Suprapubic skin (tissue), 4 donors: Measurements from ENCODE around the gene GKN2. TPM values are rescaled to one million over a fixed set of nuclear protein-coding genes. Genes with fewer than 3 reads are reported as not detected.

Experiments used
- DNase-seq, 2 donors: peaks; one replicate each; pipeline ENCODE4 v3.0.0-alpha.2; 2019; ENCODE audit warnings: low spot score in 2 of 2
- H3K27ac ChIP-seq: fragments of 200-600 bp; sonication (generic); one replicate; pipeline ENCODE4 v1.5.1; 2019
- H3K27me3 ChIP-seq: fragments of 200-600 bp; sonication (generic); one replicate; pipeline ENCODE4 v1.5.1; 2019
- H3K36me3 ChIP-seq: fragments of 200-600 bp; sonication (generic); one replicate; pipeline ENCODE4 v1.5.1; 2019
- H3K4me1 ChIP-seq: fragments of 200-600 bp; sonication (generic); one replicate; pipeline ENCODE4 v1.5.1; 2019
- H3K4me3 ChIP-seq: fragments of 200-600 bp; sonication (generic); one replicate; pipeline ENCODE4 v1.5.1; 2019; ENCODE audit warnings: mild to moderate bottlenecking
- H3K9me3 ChIP-seq: fragments of 200-600 bp; sonication (generic); one replicate; pipeline ENCODE4 v1.5.1; 2019
- CTCF ChIP-seq, 2 donors: fragments of 200-600 bp in 1 of 2; fragments of 450-650 bp in 1 of 2; sonication (generic) in 1 of 2; IDR thresholded peaks; one replicate each; pipeline ENCODE4 v1.5.1; 2016 to 2019; ENCODE audit warnings: antibody characterized with exemption in 2 of 2, mild to moderate bottlenecking in 1 of 2, moderate library complexity in 1 of 2
- EP300 ChIP-seq: sonication (generic); formaldehyde crosslinking; IDR thresholded peaks from one replicate; pipeline ENCODE4 v1.6.1; 2017; ENCODE audit warnings: antibody characterized with exemption
- POLR2A ChIP-seq, 2 donors: fragments of 450-650 bp; IDR thresholded peaks; one replicate each; pipeline ENCODE4 v1.6.1; 2017; ENCODE audit warnings: antibody characterized with exemption in 2 of 2, mild to moderate bottlenecking in 2 of 2, moderate library complexity in 2 of 2
- POLR2AphosphoS5 ChIP-seq, 3 donors: sonication (generic); formaldehyde crosslinking; IDR thresholded peaks; one replicate each; pipeline ENCODE4 v1.6.1; 2017; ENCODE audit warnings: antibody characterized with exemption in 3 of 3
- WGBS: methylation state at CpG from one replicate; pipeline ENCODE4 v1.1.5; 2018; 5-methylcytosine and 5-hydroxymethylcytosine counted together
- total RNA-seq, 4 donors: library from RNA; depleted of rRNA; stranded (reverse); fragments of >200 nt; gene quantifications; one replicate each; pipeline ENCODE4 v1.1.0, GENCODE V29; 2016

GKN2 gene
- total RNA-seq, 4 donors from 2014 or later = not detected

- Histone ChIP-seq H3K4me3 (no peak overlapping the region), H3K36me3 (no peaks in the 10 kb centered on the region), H3K4me1 (peaks cover 4% of the 10 kb centered on the region), H3K27ac (no peak overlapping the region), H3K27me3 (no peaks in the 10 kb centered on the region), H3K9me3 (no peaks in the 10 kb centered on the region)
- WGBS = 83% methylated on average over 7 of the region's 7 CpGs
- DNase-seq = no peak
- TF ChIP-seq POLR2AphosphoS5 (IDR thresholded peaks at IDR 0.05) (no peak), POLR2A (IDR thresholded peaks at IDR 0.05) (no peak), EP300 (no peak), CTCF (IDR thresholded peaks at IDR 0.05) (no peak)
Measured at GRCh38 chr2:68993660-68994059, 41.0 kb upstream of the GKN2 start.

- Histone ChIP-seq H3K36me3 (no peaks in the 10 kb centered on the region), H3K27ac (no peak overlapping the region), H3K9me3 (no peaks in the 10 kb centered on the region), H3K4me3 (no peak overlapping the region), H3K4me1 (peaks cover 4% of the 10 kb centered on the region), H3K27me3 (no peaks in the 10 kb centered on the region)
- WGBS = 74% methylated on average over 3 of the region's 3 CpGs
- no peak for DNase-seq
- TF ChIP-seq CTCF (IDR thresholded peaks at IDR 0.05) (no peak), EP300 (no peak), POLR2AphosphoS5 (IDR thresholded peaks at IDR 0.05) (no peak), POLR2A (IDR thresholded peaks at IDR 0.05) (no peak)
Measured at GRCh38 chr2:68992933-68993332, 40.2 kb upstream of the GKN2 start.

GRCh38 chr2:68992341-68992740, 39.6 kb upstream of the GKN2 start:
- WGBS = 82% methylated on average over 5 of the region's 5 CpGs
- no peak overlapping the region for H3K27ac ChIP-seq

GRCh38 chr2:68989035-68989434, 36.3 kb upstream of the GKN2 start:
- Histone ChIP-seq H3K4me3 (no peak overlapping the region), H3K36me3 (no peaks in the 10 kb centered on the region), H3K27ac (no peak overlapping the region), H3K9me3 (no peaks in the 10 kb centered on the region), H3K27me3 (no peaks in the 10 kb centered on the region), H3K4me1 (no peaks in the 10 kb centered on the region)
- no peak for DNase-seq
- no peak for TF ChIP-seq POLR2A (IDR thresholded peaks at IDR 0.05)
- TF ChIP-seq CTCF (IDR thresholded peaks at IDR 0.05) = no peak
- no peak for TF ChIP-seq POLR2AphosphoS5 (IDR thresholded peaks at IDR 0.05)
- no peak for TF ChIP-seq EP300
- WGBS = 71% methylated on average over 5 of the region's 5 CpGs

More at GRCh38 chr2:68992341-68992740, 39.6 kb upstream of the GKN2 start:
- no peak for DNase-seq
- no peak overlapping the region for H3K4me3 ChIP-seq
- peaks cover 4% of the 10 kb centered on the region for H3K4me1 ChIP-seq
- TF ChIP-seq POLR2A (IDR thresholded peaks at IDR 0.05) (no peak), CTCF (IDR thresholded peaks at IDR 0.05) (no peak), EP300 (no peak), POLR2AphosphoS5 (IDR thresholded peaks at IDR 0.05) (no peak)
- H3K9me3 ChIP-seq = no peaks in the 10 kb centered on the region
- no peaks in the 10 kb centered on the region for H3K27me3 ChIP-seq
- H3K36me3 ChIP-seq = no peaks in the 10 kb centered on the region

- TF ChIP-seq CTCF (IDR thresholded peaks at IDR 0.05) (no peak), POLR2A (IDR thresholded peaks at IDR 0.05) (no peak)
- no peak overlapping the region for H3K27ac ChIP-seq
- no peak overlapping the region for H3K4me3 ChIP-seq
- H3K36me3 ChIP-seq = no peaks in the 10 kb centered on the region
- no peaks in the 10 kb centered on the region for H3K9me3 ChIP-seq
- H3K4me1 ChIP-seq = no peaks in the 10 kb centered on the region
- no peak for DNase-seq
- no peaks in the 10 kb centered on the region for H3K27me3 ChIP-seq
- 89% methylated on average over 4 of the region's 5 CpGs for WGBS
Measured at GRCh38 chr2:68987021-68987503, 34.4 kb upstream of the GKN2 start.
